GM19240 (cell line): ENCODE data around the gene TXNDC11.

Source experiments
- DNase-seq: peaks from one replicate; pipeline ENCODE4 v3.0.0; 2011; ENCODE audit warnings: low spot score; ENCODE audit not compliant: insufficient read length

TXNDC11 gene

DNA sequence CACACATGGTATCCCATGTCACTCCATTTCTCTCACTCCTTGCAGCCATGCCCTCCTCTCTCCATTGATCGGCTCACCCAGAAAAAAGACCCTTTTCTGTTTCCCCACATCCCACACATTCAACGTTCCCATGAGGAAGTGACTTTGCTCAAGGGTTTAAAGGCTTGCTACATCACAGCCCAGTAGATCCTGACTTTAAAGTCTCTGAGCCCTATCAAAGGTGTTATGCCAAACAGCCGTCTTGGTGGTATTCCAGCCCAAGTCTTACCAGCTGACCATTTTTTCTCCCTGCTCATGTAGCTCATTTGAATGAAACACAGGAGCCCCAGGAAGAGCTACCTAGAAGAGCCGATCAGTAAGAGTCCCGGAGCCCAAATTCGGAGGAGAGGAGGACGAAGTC, 7.4 kb upstream of the TXNDC11 start:
- DNase-seq, result no peak

DNA sequence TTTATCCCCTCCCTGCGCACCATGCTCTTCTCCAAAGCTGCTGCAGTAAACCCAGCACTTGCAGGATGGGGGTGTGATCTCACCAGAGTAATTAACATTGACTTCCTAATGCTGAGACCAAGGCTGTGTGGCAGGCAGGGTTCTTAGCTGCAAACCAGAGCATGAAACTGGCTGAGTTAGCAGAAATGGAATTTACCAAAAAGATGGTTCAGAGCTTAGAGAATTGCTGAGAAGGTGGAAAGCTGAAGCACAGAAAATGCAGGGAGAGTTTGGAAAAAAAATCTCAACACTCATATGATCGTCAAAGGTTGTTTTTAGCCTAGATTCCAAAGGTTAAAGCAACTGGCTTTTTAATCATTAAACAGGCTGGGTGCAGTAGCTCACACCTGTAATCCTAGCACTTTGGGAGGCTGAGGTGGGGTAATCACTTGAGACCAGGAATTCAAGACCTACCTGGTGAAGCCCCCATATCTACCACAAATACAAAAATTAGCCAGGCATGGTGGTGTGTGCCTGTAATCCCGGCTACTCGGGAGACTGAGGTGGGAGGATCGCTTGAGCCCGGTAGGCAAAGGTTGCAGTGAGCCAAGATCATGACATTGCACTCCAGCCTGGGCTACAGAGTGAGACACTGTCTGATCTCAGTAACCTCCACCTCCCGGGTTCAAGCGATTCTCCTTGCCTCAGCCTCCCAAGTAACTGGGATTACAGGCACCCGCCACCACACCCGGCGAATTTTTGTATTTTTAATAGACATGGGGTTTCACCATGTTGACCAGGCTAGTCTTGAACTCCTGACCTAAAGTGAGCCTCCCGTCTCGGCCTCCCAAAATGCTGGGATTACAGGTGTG, 6.0 kb upstream of the TXNDC11 start:
- DNase-seq, result no peak

DNA sequence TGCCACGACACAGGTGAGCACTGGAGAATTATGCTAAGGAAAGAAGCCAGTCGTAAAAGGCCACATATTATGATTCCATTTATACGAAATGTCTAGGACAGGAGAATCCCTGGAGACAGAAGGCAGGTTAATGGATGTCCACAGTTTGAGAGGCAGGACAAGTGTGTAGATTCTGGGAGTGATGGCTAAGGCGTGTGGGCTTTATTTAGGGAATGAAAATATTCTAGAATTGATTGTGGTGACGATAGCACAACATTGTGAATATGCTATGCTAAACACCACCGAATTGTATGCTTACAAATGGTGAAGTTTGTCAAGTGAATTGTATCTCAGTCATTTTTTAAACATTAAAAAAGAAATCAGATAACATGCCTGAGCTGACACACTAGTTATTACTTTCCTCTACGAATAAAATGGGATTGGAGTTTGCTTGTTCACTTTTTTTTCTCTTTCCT, 5.3 kb upstream of the TXNDC11 start:
- no peak for DNase-seq

DNA sequence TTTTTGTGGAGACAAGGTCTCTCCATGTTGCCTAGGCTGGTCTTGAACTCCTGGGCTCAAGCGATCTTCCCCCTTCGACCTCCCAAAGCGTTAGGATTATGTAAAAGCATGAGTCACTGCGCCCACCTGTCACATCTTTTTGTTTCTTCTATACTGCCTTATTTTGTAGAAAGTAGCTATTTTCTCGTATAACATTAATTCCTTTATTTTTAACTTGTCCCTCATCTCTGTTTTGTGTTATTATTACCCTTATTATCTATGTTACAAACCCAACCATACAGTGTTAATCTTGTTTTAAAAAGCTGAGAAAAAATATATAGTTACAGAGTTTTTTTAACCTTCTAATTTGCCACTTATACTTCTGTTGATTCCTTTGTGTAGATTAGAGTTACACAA, 1.4 kb upstream of the TXNDC11 start:
- no peak for DNase-seq

DNA sequence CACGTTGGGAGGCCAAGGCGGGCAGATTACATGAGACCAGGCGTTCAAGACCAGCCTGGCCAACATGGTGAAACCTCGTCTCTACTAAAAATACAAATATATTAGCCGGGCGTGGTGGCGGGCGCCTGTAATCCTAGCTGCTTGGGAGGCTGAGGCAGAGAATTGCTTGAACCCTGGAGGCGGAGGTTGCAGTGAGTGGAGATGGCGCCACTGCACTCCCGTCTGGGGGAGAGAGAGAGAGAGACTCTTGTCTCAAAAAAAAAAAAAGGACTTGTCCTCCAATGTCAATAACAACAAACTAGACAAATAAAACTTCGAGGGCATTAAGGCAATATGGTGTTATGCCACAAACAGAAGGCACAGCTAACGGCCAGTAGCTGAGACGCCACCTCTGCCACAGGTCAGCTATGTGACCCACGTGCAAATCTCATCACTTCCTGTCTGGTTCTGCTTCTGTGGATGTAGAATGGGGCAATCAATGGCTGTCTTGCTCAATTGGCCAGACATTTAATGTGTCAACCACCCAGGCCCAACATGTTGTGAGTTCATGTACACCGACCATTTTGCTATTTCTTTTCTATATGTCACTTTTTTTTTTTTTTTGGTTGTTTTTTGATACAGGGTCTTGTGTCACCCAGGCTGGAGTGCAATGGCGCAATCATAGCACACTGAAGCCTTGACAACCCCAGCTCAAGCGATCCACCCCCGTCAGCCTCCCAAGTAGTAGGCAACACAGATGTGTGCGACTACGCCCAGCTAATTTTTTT, 834 bp upstream of the TXNDC11 start:
- DNase-seq, result no peak

DNA sequence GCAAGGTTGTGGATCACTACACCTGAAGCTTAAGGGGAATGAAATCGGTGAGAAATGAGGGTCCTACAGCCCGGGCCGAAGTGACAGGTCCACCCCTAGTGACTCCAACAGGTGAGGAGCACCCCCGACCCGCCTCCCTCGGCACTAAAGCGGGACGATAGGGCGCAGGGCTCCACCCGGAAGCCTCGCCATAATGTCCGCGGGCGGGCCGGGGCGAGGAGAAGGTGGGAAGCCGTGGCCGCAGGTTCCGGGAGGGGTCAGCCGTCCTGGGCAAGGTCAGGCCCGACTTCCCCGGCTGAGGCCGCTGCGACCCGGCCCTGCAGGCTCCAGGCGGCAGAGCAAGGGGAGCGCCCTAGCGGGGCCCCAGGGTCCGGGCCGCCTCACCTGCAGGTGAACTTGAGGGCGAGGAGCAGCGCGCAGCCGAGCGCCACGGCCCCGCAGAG, 543 bp downstream of the TXNDC11 start:
- peak; percentile 14 for DNase-seq

DNA sequence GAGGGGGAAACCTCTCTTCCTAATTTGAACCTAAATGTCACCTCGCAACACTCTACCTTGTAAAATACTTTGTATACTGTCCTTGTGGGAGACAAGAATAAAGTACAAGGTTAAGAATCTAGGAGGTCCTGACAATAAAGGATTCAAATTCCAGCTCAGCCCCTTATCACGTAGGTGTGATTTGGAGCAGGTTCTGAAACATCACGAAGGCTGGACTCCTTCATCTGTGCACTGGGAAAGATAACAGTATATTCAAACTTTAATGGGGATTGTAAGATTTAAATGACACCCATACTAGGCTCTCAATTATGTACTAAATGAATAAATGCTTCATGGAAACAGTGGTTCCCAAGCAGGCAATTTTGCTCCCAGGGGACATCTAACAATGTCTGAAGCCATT, 2.1 kb downstream of the TXNDC11 start:
- DNase-seq, result no peak

DNA sequence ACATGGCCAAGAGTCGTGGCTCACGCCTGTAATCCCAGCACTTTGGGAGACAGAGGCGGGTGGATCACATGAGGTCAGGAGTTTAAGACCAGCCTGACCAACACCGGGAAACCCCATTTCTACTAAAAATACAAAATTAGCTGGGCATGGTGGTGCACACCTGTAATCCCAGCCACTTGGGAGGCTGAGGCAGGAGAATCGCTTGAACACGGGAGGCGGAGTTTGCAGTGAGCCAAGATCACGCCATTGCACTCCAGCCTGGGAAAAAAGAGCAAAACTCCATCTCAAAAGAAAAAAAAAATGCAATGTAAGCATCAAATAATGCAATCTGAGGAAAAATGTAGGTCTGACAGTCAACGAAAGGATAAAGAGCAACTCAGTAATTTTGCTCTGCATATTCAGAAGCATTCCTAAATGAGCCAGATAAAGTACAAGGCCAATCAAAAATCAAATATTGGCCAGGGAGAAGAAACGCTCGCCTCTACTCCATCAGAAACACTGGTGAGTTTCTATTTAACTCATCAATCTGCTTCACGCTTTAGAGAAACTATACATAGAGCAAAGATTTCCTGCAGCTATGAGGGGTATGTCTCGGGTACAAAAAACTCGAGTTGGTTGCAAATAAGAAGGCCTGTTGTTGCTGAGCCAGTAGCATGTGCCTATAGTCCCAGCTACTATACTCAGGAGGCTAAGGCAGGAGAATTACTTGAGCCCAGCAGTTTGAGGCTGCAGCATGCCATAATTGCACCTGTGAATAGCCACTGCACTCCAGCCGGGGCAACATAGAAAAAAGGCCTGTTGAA, 3.7 kb downstream of the TXNDC11 start:
- DNase-seq, result peak; percentile 10

DNA sequence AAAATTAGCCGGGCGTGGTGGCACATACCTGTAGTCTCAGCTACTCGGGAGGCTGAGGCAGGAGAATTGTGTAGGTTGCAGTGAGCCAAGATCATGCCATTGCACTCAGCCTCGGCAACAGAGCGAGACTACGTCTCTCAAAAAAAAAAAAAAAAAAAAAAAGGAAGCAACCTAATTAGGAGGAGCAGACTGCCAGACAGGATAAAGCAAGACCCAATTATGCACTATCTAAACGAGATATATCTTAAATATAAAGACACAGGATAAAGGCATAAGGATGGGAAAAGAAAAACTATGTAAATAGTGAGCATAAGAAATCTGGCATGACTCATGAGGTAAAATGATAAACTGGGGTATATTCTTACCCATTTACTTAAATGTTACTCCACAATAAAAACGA, 4.9 kb downstream of the TXNDC11 start:
- DNase-seq, result no peak

DNA sequence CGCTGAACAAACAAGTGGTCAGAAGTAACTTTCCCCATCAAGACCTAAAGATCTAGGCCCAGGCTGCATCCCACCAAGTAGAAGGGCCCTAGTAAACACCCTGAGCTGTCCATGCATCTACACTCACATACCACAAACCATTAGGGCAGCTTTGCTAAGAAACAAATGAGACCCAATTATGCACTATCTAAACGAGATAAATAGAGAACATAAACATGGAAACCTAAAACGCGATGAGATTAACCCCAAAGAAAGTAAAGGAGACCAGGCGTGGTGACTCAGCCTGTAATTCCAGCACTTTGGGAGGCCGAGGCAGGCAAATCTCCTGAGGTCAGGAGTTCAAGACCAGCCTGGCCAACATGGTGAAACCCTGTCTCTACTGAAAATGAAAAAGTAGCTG, 5.8 kb downstream of the TXNDC11 start:
- no peak for DNase-seq

DNA sequence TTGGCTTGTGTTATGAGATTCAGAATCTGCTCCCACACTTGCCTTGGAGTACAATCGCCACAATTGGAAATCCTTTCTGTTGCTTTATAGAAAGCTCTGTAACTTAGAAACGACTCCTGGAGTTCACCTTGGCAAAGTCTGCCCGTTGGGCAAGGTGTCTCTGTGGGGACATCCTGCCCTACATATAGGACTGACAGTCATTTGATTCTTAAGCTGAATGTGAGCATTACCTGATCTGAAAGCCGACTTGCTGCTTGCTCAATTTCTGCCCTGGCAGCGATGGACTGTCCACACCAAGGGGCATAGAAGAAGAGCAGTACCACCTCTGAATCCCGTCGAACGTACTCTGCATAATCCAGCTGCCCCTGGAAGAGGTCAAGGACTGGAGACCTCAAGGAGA, 6.9 kb downstream of the TXNDC11 start:
- DNase-seq, result no peak

DNA sequence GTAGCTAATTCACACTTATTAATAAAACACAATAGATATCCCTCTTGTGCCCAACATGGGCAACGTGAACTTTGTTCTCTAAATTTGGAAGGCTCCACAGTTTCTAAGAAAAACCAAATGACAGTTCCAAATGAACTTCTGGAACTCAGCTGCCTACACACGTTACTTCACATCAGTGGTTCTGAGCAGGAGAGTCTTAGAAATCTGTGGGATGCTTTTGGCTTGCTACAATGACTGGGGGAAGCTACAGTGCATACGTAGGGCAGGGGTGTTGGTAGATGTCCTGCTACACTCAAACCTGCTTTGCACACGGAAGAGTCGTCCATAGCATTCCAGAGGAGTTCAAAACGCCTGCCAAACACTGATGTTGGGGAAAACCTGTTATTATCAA, 8.0 kb downstream of the TXNDC11 start:
- DNase-seq, result no peak

DNA sequence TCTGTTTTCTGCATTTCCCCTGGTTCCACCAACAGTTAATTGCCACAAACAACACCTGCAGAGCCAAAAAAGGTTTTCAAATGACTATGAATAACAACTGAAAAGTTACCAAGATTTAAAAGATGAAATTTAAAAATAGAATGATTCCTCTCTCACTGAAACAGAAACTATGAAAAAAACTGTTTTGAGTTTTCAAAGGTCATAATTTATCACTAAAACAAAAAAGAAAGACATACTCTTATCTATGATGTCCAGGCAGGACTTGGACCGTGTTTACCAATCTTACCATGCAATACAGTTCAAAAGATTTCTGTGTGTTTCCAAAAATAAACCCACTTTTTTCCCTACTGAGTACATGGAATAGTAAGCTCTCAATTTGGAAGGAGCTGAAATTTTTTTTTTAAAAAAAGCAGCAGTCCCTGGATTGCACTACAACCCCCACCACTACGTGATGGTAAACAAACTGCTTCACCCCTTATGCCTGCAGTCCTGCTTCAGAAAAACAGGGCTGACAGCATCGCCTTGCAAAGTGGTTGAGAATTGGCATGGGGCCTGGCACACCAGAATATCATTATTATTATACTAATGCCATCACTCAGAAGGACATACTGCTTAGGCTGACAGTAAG, 8.5 kb downstream of the TXNDC11 start:
- no peak for DNase-seq

DNA sequence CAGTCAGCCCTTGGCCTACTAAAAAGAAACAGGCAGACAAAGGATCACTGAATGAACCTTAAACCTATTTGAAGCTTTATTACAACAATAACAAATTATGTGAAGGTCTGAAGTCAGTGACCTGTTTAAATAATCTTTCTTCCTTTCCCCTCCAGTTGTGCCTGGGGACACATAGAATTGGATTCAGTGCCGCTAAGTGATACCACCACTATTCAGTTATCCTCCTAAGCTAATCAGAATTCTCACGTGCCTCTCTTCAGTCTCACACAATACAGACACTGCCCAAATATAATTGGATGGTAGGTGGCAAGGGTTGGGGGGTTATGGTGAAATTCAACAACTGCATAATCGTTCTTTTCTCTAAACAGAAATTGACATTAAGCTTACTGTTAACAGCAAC, 11.4 kb downstream of the TXNDC11 start:
- no peak for DNase-seq

DNA sequence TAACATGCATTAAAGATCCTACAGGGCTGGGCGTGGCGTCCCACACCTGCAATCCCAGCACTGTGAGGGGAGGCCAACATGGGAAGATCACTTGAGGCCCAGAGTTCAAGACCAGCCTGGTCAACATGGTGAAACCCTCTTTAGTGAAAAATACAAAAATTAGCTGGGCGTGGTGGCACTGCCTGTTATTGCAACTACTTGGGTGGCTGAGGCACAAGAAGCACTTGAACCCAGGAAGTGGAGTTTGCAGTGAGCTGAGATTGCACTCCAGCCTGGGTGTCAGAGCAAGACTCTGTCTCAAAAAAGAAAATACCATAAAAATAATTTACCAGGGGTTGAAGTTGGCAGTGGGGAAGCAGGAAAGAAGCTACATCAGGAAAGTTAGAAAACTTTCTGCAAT, 12.9 kb downstream of the TXNDC11 start:
- DNase-seq, result no peak

DNA sequence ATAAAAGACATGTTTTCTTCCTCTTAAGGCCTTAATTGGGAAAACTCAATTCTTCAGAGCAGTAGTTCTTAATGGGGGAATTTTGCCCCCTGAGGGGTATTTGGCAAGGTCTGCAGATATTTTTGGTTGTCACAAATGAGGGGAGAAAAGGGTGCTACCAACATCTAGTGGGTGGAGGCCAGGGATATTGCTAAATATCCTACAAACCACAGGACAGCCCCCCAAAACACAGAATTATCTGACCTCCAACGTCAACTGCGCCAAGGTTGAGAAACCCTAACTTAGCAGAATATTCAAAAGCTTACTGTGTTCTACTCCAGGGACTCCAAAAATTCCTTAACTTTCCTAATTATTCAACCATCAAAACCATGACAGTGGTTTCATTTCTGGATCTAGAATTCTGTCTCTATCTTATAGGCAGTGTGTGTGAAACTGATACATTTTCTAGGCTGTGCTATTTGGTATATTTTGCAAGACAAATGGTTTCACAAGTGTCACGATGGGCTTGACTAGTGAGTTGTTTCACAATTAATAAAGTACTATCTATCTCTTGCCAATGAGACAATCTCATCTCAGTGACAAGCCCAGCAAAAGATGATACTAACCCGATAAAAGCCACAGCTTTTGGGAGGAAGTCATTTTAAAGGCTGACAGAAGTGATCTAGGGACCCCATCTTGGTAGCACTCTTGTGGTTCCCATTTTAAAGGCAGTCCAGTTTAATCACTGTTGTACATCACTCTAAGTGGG, 14.7 kb downstream of the TXNDC11 start:
- DNase-seq, result peak; percentile 7

DNA sequence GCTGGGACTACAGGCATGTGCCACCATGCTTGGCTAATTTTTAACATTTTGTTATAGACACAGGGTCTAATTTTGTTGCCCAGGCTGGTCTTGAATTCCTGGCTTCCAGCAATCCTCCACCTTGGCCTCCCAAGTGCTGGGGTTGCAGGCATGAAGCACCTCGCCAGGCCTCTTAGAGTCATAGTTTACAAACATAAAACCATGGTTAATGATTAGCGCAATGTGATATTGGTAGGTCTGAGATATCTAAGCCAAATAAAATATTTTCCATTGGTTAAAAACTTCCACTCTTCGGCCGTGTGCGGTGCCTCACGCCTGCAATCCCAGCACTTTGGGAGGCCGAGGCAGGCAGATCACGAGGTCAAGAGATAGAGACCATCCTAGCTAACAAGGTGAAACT, 16.6 kb downstream of the TXNDC11 start:
- DNase-seq, result no peak

DNA sequence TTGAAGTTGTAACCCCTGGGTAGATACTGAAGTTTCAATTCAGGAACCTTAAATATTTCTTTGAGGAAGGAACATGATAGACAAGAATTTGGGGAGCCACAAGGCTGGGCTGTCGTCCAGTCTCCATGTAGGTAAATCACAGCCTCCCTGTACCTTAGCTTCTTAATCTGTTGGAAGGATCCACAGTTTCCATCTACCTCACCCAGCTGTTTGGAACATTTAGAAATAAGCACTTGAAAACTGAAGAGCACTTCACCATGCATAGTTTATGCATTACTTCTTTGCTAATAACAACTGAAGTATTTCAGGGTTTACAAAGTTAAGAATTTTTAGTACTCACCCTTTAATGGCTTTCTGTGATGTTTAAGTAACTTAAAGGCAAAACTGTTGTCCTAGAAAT, 17.2 kb downstream of the TXNDC11 start:
- DNase-seq, result no peak

DNA sequence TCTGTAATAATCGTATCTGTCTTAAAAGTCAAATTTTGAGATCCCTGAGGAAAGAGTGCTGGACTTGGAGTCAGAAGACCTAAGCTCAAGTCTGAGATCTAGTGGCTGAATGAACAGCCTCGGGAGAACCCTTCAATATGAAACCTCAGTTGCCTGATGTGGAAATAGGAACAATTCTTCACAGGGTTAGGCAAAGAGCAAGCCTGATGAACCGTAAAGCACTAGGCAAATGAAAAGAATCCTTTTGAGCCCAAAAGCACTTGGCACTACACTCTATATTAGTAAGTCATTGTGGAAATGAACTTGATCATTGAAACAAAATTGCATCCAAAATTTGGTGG, 20.2 kb downstream of the TXNDC11 start:
- no peak for DNase-seq

DNA sequence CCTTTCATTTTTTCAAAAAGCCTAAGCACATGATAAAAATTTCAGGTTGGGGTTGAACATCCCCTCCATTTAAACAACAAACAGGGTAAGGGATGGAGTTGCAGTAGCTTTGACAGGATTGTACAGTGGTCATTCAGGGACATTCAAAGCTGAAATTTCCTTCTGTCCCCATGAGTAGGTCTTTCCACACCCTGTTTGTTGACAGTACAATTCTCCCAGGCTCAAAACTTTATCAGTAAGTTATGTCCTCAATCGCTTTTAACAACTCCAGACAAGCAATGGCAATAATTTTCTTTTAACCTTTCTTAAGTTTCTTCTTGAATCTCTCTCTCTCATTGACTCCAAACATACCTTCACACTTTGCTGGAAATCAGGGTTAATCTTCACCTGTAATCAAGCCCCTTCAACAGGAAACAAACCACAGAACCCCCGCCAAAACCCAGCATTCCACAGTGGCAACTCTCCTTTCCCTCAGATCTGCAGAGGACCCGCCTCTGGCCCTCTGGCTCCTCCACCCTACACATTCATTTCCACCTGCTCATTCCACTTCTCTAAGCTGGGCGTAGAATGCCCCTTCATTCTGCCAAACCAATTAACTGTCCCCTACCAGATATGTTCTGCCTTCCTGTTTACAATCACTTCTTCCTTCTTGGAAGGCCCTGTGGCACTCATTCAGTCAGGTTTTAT, 20.7 kb downstream of the TXNDC11 start:
- DNase-seq, result no peak
